ENCODE data around the gene ERG. TPM values are rescaled to one million over a fixed set of nuclear protein-coding genes. Genes with fewer than 3 reads are reported as not detected.

Gene ERG
- total and polyA plus RNA-seq, 7 donors: 2.7 to 14.5 (median 7.6) TPM

GRCh38 chr21:38488640-38489270 is 9.5 kb downstream of the ERG start:
- WGBS, 3 donors: 69 to 75% (median 70%) methylated on average over 11 of the region's 11 CpGs
- Histone ChIP-seq H3K27me3 (ENCODE audit: insufficient read depth in 3 of 3, low read length in 2 of 3) (peaks cover 0 to 4% (median 0%) of the 10 kb centered on the region in 3 donors), H3K36me3 (ENCODE audit: insufficient read depth in 1 of 2, low read depth in 1 of 2) (no peaks in the 10 kb centered on the region), H3K4me1 (peaks cover 3% of the 10 kb centered on the region), H3K27ac (peak overlapping the region; percentile 3), H3K4me3 (no peak overlapping the region), H3K9me3 (no peaks in the 10 kb centered on the region)
- DNase-seq (no peak), ATAC-seq (no peak)
- intact Hi-C loops (cut with DNase I): no loop called here
- no peak for TF ChIP-seq CTCF (IDR thresholded peaks at IDR 0.05)

GRCh38 chr21:38487901-38488639 is 10.2 kb downstream of the ERG start:
- ATAC-seq: no peak
- peaks cover 3% of the 10 kb centered on the region for H3K4me1 ChIP-seq
- no peaks in the 10 kb centered on the region for H3K9me3 ChIP-seq
- no peak for DNase-seq
- peaks cover 0 to 4% (median 0%) of the 10 kb centered on the region in 3 donors for H3K27me3 ChIP-seq (ENCODE audit: insufficient read depth in 3 of 3, low read length in 2 of 3)
- H3K4me3 ChIP-seq: no peak overlapping the region
- H3K27ac ChIP-seq: no peak overlapping the region
- WGBS, 3 donors: 64 to 69% (median 69%) methylated on average over 10 of the region's 10 CpGs
- no peak for TF ChIP-seq CTCF (IDR thresholded peaks at IDR 0.05)
- intact Hi-C loops (cut with DNase I): no loop called here
- H3K36me3 ChIP-seq (ENCODE audit: insufficient read depth in 1 of 2, low read depth in 1 of 2): no peaks in the 10 kb centered on the region

- H3K4me3 ChIP-seq: no peak overlapping the region
- WGBS, 3 donors: 52% methylated on average over 6 of the region's 6 CpGs
- DNase-seq (no peak), ATAC-seq (no peak)
- peaks cover 3% of the 10 kb centered on the region for H3K4me1 ChIP-seq
- peaks cover 0 to 11% (median 0%) of the 10 kb centered on the region in 3 donors for H3K27me3 ChIP-seq (ENCODE audit: insufficient read depth in 3 of 3, low read length in 2 of 3)
- H3K36me3 ChIP-seq (ENCODE audit: insufficient read depth in 1 of 2, low read depth in 1 of 2): no peaks in the 10 kb centered on the region
- intact Hi-C loops (cut with DNase I): no loop called here
- TF ChIP-seq CTCF (IDR thresholded peaks at IDR 0.05): no peak
- H3K9me3 ChIP-seq: no peaks in the 10 kb centered on the region
- no peak overlapping the region for H3K27ac ChIP-seq
Measured at GRCh38 chr21:38486706-38487105, 11.6 kb downstream of the ERG start.

GRCh38 chr21:38486221-38486620 is 12.1 kb downstream of the ERG start:
- no peak for ATAC-seq
- no peaks in the 10 kb centered on the region for H3K9me3 ChIP-seq
- intact Hi-C loops (cut with DNase I): no loop called here
- peaks cover 3% of the 10 kb centered on the region for H3K4me1 ChIP-seq
- no peaks in the 10 kb centered on the region for H3K36me3 ChIP-seq (ENCODE audit: insufficient read depth in 1 of 2, low read depth in 1 of 2)
- no peak for TF ChIP-seq CTCF (IDR thresholded peaks at IDR 0.05)
- H3K4me3 ChIP-seq: no peak overlapping the region
- no peak overlapping the region for H3K27ac ChIP-seq
- WGBS, 3 donors: 64 to 73% (median 70%) methylated on average over 5 of the region's 5 CpGs
- H3K27me3 ChIP-seq (ENCODE audit: insufficient read depth in 3 of 3, low read length in 2 of 3): peaks cover 0 to 11% (median 0%) of the 10 kb centered on the region in 3 donors
- no peak for DNase-seq
